Mesendoderm (in vitro differentiated cells): Measurements from ENCODE around the gene WDR20.
"Not testable (repeated sequence)": the region's sequence is repeated elsewhere in the genome, so short reads cannot be mapped to it uniquely, and the experiment has no call there.

Experiments used
- DNase-seq: peaks from one replicate; pipeline ENCODE4 v3.0.0; 2013
- H2AK5ac ChIP-seq: 2 replicates; pipeline ENCODE4 v1.6.1; 2013; ENCODE audit warnings: low read length, inconsistent platforms
- H2BK120ac ChIP-seq: 2 replicates; pipeline ENCODE4 v1.6.1; 2013; ENCODE audit warnings: low read depth, mild to moderate bottlenecking, low read length, moderate library complexity, mixed read lengths
- H2BK15ac ChIP-seq: replicated peaks from 2 replicates; pipeline ENCODE4 v1.6.1; 2013; ENCODE audit warnings: low read depth, mild to moderate bottlenecking, moderate library complexity
- H2BK5ac ChIP-seq: 2 replicates; pipeline ENCODE4 v1.6.1; 2013; ENCODE audit warnings: low read length, inconsistent platforms
- H3K18ac ChIP-seq: 2 replicates; pipeline ENCODE4 v1.6.1; 2013; ENCODE audit warnings: mild to moderate bottlenecking, low read length, mixed read lengths
- H3K23ac ChIP-seq: one replicate; pipeline ENCODE4 v1.6.1; 2013; ENCODE audit warnings: low read length
- H3K27ac ChIP-seq: 2 replicates; pipeline ENCODE4 v1.5.1; 2013; ENCODE audit warnings: low read depth, mild to moderate bottlenecking, inconsistent platforms, low read length, moderate library complexity
- H3K27me3 ChIP-seq: 2 replicates; pipeline ENCODE4 v1.6.1; 2013; ENCODE audit warnings: low read length, control low read depth, mild to moderate bottlenecking, inconsistent platforms; ENCODE audit not compliant: insufficient read depth, poor library complexity
- H3K36me3 ChIP-seq: 2 replicates; pipeline ENCODE4 v1.6.1; 2013; ENCODE audit warnings: low read length, inconsistent platforms; ENCODE audit not compliant: control insufficient read depth, insufficient read depth
- H3K4ac ChIP-seq: one replicate; pipeline ENCODE4 v1.6.1; 2013; ENCODE audit warnings: low read depth, mild to moderate bottlenecking, low read length, moderate library complexity
- H3K4me1 ChIP-seq: 2 replicates; pipeline ENCODE4 v1.6.1; 2013; ENCODE audit warnings: low read depth, low read length, inconsistent platforms; ENCODE audit not compliant: control insufficient read depth
- H3K4me2 ChIP-seq: 2 replicates; pipeline ENCODE4 v1.6.1; 2013; ENCODE audit warnings: low read length
- H3K4me3 ChIP-seq: 2 replicates; pipeline ENCODE4 v1.5.1; 2013; ENCODE audit warnings: mild to moderate bottlenecking, low read length
- H3K56ac ChIP-seq: one replicate; pipeline ENCODE4 v1.6.1; 2013; ENCODE audit warnings: low read length
- H3K79me1 ChIP-seq: 2 replicates; pipeline ENCODE4 v1.6.1; 2013; ENCODE audit warnings: low read length, inconsistent platforms
- H3K79me2 ChIP-seq: 2 replicates; pipeline ENCODE4 v1.6.1; 2013; ENCODE audit warnings: mild to moderate bottlenecking, low read length; ENCODE audit not compliant: control insufficient read depth, insufficient read depth
- H3K9ac ChIP-seq: 2 replicates; pipeline ENCODE4 v1.6.1; 2013; ENCODE audit warnings: low read length, inconsistent platforms
- H4K5ac ChIP-seq: one replicate; pipeline ENCODE4 v1.6.1; 2013; ENCODE audit warnings: low read length
- H4K8ac ChIP-seq: one replicate; pipeline ENCODE4 v1.6.1; 2013; ENCODE audit warnings: low read depth, mild to moderate bottlenecking, control low read depth, low read length, moderate library complexity
- WGBS: extraction: QIAGEN DNeasy Blood & Tissue Kit; methylation state at CpG from one replicate; pipeline ENCODE4 v1.1.7; 2013; ENCODE audit warnings: low lambda C conversion rate, missing lambda C conversion rate; ENCODE audit not compliant: insufficient coverage; ENCODE audit errors: extremely low coverage; 5-methylcytosine and 5-hydroxymethylcytosine counted together

Gene WDR20

DNA sequence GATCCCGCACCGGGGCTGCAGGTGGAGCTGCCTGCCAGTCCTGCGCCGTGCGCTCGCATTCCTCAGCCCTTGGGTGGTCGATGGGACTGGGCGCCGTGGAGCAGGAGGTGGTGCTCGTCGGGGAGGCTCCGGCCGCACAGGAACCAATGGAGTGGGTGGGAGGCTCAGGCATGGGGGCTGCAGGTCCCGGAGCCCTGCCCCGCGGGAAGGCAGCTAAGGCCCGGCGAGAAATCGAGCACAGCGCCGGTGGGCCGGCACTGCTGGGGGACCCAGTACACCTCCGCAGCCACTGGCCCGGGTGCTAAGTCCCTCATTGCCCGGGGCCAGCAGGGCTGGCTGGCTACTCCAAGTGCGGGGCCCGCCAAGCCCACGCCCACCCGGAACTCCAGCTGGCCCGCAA, 4.2 kb upstream of the WDR20 start:
- H3K79me1 ChIP-seq, H3K36me3 ChIP-seq, H3K27me3 ChIP-seq, H3K23ac ChIP-seq, H3K79me2 ChIP-seq, DNase-seq, H3K56ac ChIP-seq, H3K4me1 ChIP-seq, H2BK120ac ChIP-seq, H3K4ac ChIP-seq, H3K9ac ChIP-seq, H4K5ac ChIP-seq, H2BK15ac ChIP-seq, H4K8ac ChIP-seq, H2BK5ac ChIP-seq, H3K4me3 ChIP-seq, H3K18ac ChIP-seq, H2AK5ac ChIP-seq, H3K27ac ChIP-seq, H3K4me2 ChIP-seq: not testable (repeated sequence)
- no CpG with 5 or more reads among the region's 30 CpGs for WGBS

- Histone ChIP-seq H2BK120ac (no peak overlapping the region), H3K79me1 (peaks cover 6% of the 10 kb centered on the region), H3K23ac (no peak overlapping the region), H3K4ac (no peak overlapping the region), H2BK15ac (no peak overlapping the region), H4K5ac (no peak overlapping the region), H3K36me3 (no peaks in the 10 kb centered on the region), H2BK5ac (no peak overlapping the region), H3K79me2 (peaks cover 20% of the 10 kb centered on the region), H3K56ac (peak overlapping the region; percentile 25), H3K4me1 (peaks cover 2% of the 10 kb centered on the region), H4K8ac (no peak overlapping the region), H3K18ac (no peak overlapping the region), H3K9ac (peak overlapping the region; percentile 87), H3K4me3 (peak overlapping the region; percentile 85), H3K27me3 (no peaks in the 10 kb centered on the region), H3K4me2 (peak overlapping the region; percentile 33), H2AK5ac (no peak overlapping the region), H3K27ac (no peak overlapping the region)
- DNase-seq: no peak
- no CpG with 5 or more reads among the region's 3 CpGs for WGBS
Measured at GRCh38 chr14:102138535-102138934, 1.2 kb upstream of the WDR20 start.

DNA sequence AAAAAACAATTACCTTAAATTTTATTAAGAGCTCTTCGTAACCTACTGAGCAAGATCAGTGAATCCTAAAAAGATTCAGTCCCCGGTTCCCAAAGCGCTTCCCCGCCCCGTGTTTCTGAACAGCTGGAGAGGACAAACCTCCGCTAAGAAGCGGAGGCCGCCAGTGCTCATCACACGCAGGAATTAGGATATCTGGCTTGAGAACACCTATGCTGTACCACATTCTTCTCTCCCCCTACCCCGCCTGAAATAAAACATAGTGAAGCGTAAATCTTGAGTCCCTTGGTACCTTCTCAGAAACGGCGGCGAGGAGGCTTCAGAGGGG, 774 bp upstream of the WDR20 start:
- Histone ChIP-seq H3K4me3 (peak overlapping the region; percentile 85), H3K56ac (peak overlapping the region; percentile 94), H3K9ac (peak overlapping the region; percentile 87), H4K5ac (no peak overlapping the region), H3K27me3 (no peaks in the 10 kb centered on the region), H3K4me2 (peak overlapping the region; percentile 33), H3K4ac (no peak overlapping the region), H2BK120ac (no peak overlapping the region), H3K4me1 (peaks cover 2% of the 10 kb centered on the region), H4K8ac (no peak overlapping the region), H3K18ac (peak overlapping the region; percentile 8), H3K79me1 (peaks cover 6% of the 10 kb centered on the region), H3K36me3 (no peaks in the 10 kb centered on the region), H2BK15ac (no peak overlapping the region), H2AK5ac (no peak overlapping the region), H3K79me2 (peaks cover 20% of the 10 kb centered on the region), H3K27ac (no peak overlapping the region), H2BK5ac (no peak overlapping the region), H3K23ac (no peak overlapping the region)
- no CpG with 5 or more reads among the region's 14 CpGs for WGBS
- DNase-seq: no peak

DNA sequence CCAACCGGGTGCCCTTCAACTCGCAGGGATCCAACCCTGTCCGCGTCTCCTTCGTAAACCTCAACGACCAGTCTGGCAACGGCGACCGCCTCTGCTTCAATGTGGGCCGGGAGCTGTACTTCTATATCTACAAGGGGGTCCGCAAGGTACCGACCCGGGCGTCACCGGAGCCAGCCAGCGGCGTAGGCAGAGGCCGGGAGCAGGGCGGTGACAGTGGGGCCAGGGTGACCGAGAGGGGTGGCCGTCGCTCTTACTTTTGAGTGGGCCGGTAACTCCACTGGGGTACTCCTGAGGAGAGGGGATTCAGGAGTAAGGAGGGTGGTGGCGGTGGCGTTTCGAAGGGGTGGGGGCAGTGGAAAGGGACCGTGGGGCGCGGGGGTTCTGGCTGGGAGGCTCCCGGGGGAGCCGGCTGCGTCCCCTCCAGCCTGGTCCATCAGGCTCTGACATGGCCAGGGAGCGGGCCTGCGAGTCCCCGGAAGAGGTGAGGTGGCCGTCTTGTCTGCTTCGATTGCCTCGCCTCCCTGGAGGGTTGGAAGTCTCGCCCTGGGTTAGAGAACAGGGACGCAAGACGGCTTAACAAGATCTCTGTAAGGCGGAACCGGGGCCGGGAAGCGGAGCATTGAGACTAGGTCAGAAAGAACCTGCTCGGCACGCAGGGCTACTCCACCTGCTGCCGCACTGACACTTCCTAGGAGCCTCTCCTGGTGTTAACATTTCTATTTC, 491 bp downstream of the WDR20 start:
- Histone ChIP-seq H3K9ac (peak overlapping the region; percentile 99), H3K56ac (peak overlapping the region; percentile 99), H3K4me2 (peak overlapping the region; percentile 92), H3K18ac (peak overlapping the region; percentile 63), H4K5ac (no peak overlapping the region), H3K4me3 (peak overlapping the region; percentile 100), H3K79me2 (peaks cover 27% of the 10 kb centered on the region), H3K4ac (peak overlapping the region; percentile 77), H2BK5ac (peak overlapping the region; percentile 88), H3K23ac (peak overlapping the region; percentile 89), H3K27ac (peak overlapping the region; percentile 29), H2BK120ac (no peak overlapping the region), H4K8ac (no peak overlapping the region), H3K36me3 (no peaks in the 10 kb centered on the region), H2BK15ac (no peak overlapping the region), H2AK5ac (no peak overlapping the region), H3K79me1 (peaks cover 9% of the 10 kb centered on the region), H3K27me3 (no peaks in the 10 kb centered on the region), H3K4me1 (peaks cover 2% of the 10 kb centered on the region)
- no CpG with 5 or more reads among the region's 48 CpGs for WGBS
- peak; percentile 54 for DNase-seq

- Histone ChIP-seq H3K79me1 (peaks cover 11% of the 10 kb centered on the region), H2BK5ac (no peak overlapping the region), H2BK120ac (no peak overlapping the region), H4K5ac (no peak overlapping the region), H3K9ac (peak overlapping the region; percentile 99), H2BK15ac (no peak overlapping the region), H3K27me3 (no peaks in the 10 kb centered on the region), H2AK5ac (no peak overlapping the region), H3K27ac (no peak overlapping the region), H3K4me1 (peaks cover 2% of the 10 kb centered on the region), H3K23ac (peak overlapping the region; percentile 80), H3K56ac (peak overlapping the region; percentile 99), H3K4me2 (peak overlapping the region; percentile 92), H3K18ac (no peak overlapping the region), H3K36me3 (no peaks in the 10 kb centered on the region), H3K79me2 (peaks cover 30% of the 10 kb centered on the region), H3K4ac (no peak overlapping the region), H3K4me3 (peak overlapping the region; percentile 100), H4K8ac (no peak overlapping the region)
- no peak for DNase-seq
- no CpG with 5 or more reads among the region's 9 CpGs for WGBS
Measured at GRCh38 chr14:102140750-102141145, 1.1 kb downstream of the WDR20 start.

- H3K4me1 ChIP-seq: peaks cover 2% of the 10 kb centered on the region
- no peak overlapping the region for H3K18ac ChIP-seq
- no peak overlapping the region for H3K4ac ChIP-seq
- no peak overlapping the region for H4K5ac ChIP-seq
- H4K8ac ChIP-seq: no peak overlapping the region
- H3K27me3 ChIP-seq: no peaks in the 10 kb centered on the region
- no peak overlapping the region for H3K4me3 ChIP-seq
- no peak overlapping the region for H2AK5ac ChIP-seq
- DNase-seq: no peak
- WGBS: no CpG with 5 or more reads among the region's 4 CpGs
- H3K4me2 ChIP-seq: no peak overlapping the region
- H3K79me1 ChIP-seq: peaks cover 12% of the 10 kb centered on the region
- H3K9ac ChIP-seq: no peak overlapping the region
- no peak overlapping the region for H2BK15ac ChIP-seq
- no peak overlapping the region for H2BK120ac ChIP-seq
- H3K56ac ChIP-seq: no peak overlapping the region
- no peak overlapping the region for H3K27ac ChIP-seq
- no peak overlapping the region for H3K23ac ChIP-seq
- no peaks in the 10 kb centered on the region for H3K36me3 ChIP-seq
- H3K79me2 ChIP-seq: peaks cover 33% of the 10 kb centered on the region
- no peak overlapping the region for H2BK5ac ChIP-seq
Measured at GRCh38 chr14:102141797-102142196, 2.1 kb downstream of the WDR20 start.
